Measurements from ENCODE around the gene CPED1. TPM values are rescaled to one million over a fixed set of nuclear protein-coding genes. Genes with fewer than 3 reads are reported as not detected.

CPED1 gene
- total RNA-seq, result 1 to 10 TPM in 1 of 5 donors, under 1 TPM in 2, not detected in 2; 0.73 to 1.4 (median 0.96) TPM
- 0.26 TPM for total RNA-seq (2013)
- total RNA-seq, result 0 to 0.82 (median 0.18) reads per million in 29 experiments

DNA sequence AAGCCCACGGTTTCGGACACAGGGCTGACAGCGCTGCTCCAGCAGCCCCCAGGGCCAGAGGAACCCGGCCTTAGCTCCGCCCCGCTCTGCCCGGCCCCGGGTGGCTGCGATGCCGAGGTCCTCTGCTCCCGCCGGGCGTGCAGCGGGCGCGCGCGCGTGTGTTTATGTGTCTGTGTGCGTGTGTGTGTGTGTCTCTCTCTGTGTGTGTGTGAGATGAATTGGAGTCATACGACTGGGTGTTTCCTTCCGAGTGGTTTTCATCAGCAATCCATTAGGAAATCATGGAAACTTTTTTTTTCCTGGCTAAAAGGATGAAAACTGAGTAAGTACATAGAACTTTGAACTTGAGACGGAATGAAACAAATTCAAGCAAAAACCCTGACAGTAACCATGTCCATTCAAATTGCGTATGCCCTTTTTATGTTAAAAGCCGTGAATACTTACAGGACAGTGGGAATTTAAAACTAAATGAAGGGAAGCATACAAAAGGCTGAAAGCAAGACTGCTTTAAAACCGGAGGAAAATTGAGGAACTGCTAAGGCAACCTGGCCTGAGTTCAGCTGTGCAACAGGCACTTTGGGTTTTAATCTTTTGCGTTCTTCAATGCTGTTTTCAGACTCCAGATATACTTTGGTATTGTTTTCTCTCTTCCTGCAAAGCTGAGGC is at the start of gene CPED1:
CPED1 (plus strand) TSS at position 121 of the 666 bp plus-strand sequence. CDS start 911 bp downstream, outside the sequence.
- no peaks in the 10 kb centered on the region for H3K36me3 ChIP-seq (ENCODE audit: control insufficient read depth in 2 of 2, extremely low read depth in 1 of 2, insufficient read depth in 1 of 2, low read length in 1 of 2)
- CTCF ChIA-PET, result interaction anchor here (0.5 to 2.6 kb wide), 13 partner anchors 9 to 119 kb away, joined by 3 to 14 read pairs (median 4); no protein-coding TSS in a partner anchor
- H3K4me1 ChIP-seq (ENCODE audit: control insufficient read depth in 1 of 2, extremely low read depth in 1 of 2, insufficient read depth in 2 of 2, low read length in 2 of 2), result peaks cover 9 to 15% of the 10 kb centered on the region in 2 experiments
- Mint-ChIP-seq H3K9me3 (no peaks in the 10 kb centered on the region), H3K36me3 (no peaks in the 10 kb centered on the region), H3K27ac (no peak within 1 kb of the TSS), H3K4me3 (peak within 1 kb of the TSS; percentile 43 to 74 (median 60)), H3K4me1 (peaks cover 18 to 21% (median 21%) of the 10 kb centered on the region in 3 donors), H3K27me3 (peaks cover 45 to 55% of the 10 kb centered on the region in 2 donors)
- ATAC-seq (replicated peaks in 1 of 4), result peak; percentile 32 to 50 (median 43)
- H3K4me3 ChIP-seq (ENCODE audit: control insufficient read depth in 1 of 2, extremely low read depth in 1 of 2, low read length in 1 of 2), result peak within 1 kb of the TSS in 1 of 2 donors; percentile 28
- H3K9me3 ChIP-seq, result no peaks in the 10 kb centered on the region
- H3K27me3 ChIP-seq (replicated peaks in 1 of 2; ENCODE audit: control insufficient read depth in 2 of 2, extremely low read depth in 1 of 2, insufficient read depth in 2 of 2, low read length in 1 of 2), result peaks cover 0 to 24% of the 10 kb centered on the region in 2 experiments
- peak in 17 of 35 experiments; percentile 0 to 42 (median 15) for DNase-seq
- POLR2A ChIA-PET, result interaction anchor here in 1 of 2 donors (0.6 kb wide), 1 partner anchor 8 kb away, joined by 3 read pairs; no protein-coding TSS in a partner anchor
- WGBS (ENCODE audit: insufficient coverage), result 1% methylated on average over 25 of the region's 27 CpGs
- no peak within 1 kb of the TSS for H3K27ac ChIP-seq (ENCODE audit: low read length)

DNA sequence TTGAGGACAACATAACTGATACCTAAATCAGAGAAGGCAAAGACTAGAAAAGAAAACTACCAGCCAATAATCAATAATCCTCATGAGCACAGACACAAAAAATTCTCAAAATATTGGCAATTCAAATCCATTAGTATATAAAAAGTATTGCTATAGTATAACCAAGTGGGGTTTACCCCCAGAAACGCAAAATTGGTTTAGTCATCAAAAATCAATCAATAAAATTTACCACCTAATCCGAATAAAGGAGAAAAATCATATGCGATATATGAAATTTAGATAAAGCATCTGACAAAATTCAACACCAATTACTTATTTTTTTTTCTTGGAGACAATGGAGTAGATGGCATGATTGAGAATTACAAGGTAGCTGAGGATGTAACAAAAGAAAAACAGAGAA is 49.2 kb upstream of the CPED1 start:
- no peaks in the 10 kb centered on the region for H3K27me3 ChIP-seq (replicated peaks in 1 of 2; ENCODE audit: control insufficient read depth in 2 of 2, extremely low read depth in 1 of 2, insufficient read depth in 2 of 2, low read length in 1 of 2)
- CTCF ChIA-PET, result interaction anchor here in 1 of 2 donors (0.6 kb wide), 1 partner anchor 55 kb away, joined by 3 read pairs; no protein-coding TSS in a partner anchor
- no peak overlapping the region for H3K27ac ChIP-seq (ENCODE audit: low read length)
- no peaks in the 10 kb centered on the region for H3K4me1 Mint-ChIP-seq
- H3K27me3 Mint-ChIP-seq, result peaks cover 0 to 9% of the 10 kb centered on the region in 2 donors
- WGBS (ENCODE audit: insufficient coverage), result no CpG with 5 or more reads among the region's 3 CpGs
- H3K9me3 Mint-ChIP-seq, result no peaks in the 10 kb centered on the region
- H3K4me1 ChIP-seq (ENCODE audit: control insufficient read depth in 1 of 2, extremely low read depth in 1 of 2, insufficient read depth in 2 of 2, low read length in 2 of 2), result no peaks in the 10 kb centered on the region
- no peaks in the 10 kb centered on the region for H3K36me3 Mint-ChIP-seq
- no peak for DNase-seq
- H3K4me3 ChIP-seq (ENCODE audit: control insufficient read depth in 1 of 2, extremely low read depth in 1 of 2, low read length in 1 of 2), result no peak overlapping the region
- H3K4me3 Mint-ChIP-seq, result no peak overlapping the region
- no peaks in the 10 kb centered on the region for H3K9me3 ChIP-seq
- no peak overlapping the region for H3K27ac Mint-ChIP-seq
- ATAC-seq (replicated peaks in 1 of 4), result no peak
- no peaks in the 10 kb centered on the region for H3K36me3 ChIP-seq (ENCODE audit: control insufficient read depth in 2 of 2, extremely low read depth in 1 of 2, insufficient read depth in 1 of 2, low read length in 1 of 2)
- POLR2A ChIA-PET, result interaction anchor here (0.6 to 1.0 kb wide), 2 partner anchors 11 to 678 kb away, joined by 6 to 8 read pairs; partner anchors contain the start of gene ING3 (in 1 of the 2)

DNA sequence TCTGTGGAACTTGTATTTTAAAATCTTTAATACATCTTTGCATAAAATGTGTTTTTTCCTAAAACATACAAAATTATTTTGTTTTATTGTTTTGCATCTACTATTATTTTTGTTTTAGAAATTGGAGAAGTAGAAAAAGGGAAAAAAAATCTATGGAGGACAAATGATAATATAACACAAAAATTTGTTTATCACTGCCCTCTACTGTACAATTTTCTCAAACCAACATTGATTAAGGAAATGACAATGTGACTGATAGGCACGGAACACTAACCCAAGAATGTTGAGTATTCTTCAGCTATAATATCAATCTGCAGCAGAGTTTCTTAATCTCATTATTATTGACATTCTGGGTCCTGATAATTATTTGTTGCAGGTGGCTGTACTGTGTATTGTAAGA is 47.4 kb upstream of the CPED1 start:
- Mint-ChIP-seq H3K9me3 (no peaks in the 10 kb centered on the region), H3K27ac (no peak overlapping the region), H3K36me3 (no peaks in the 10 kb centered on the region), H3K27me3 (peaks cover 0 to under 1% of the 10 kb centered on the region in 2 donors), H3K4me3 (no peak overlapping the region), H3K4me1 (no peaks in the 10 kb centered on the region)
- Histone ChIP-seq H3K9me3 (no peaks in the 10 kb centered on the region), H3K27ac (ENCODE audit: low read length) (no peak overlapping the region), H3K4me1 (ENCODE audit: control insufficient read depth in 1 of 2, extremely low read depth in 1 of 2, insufficient read depth in 2 of 2, low read length in 2 of 2) (no peaks in the 10 kb centered on the region), H3K36me3 (ENCODE audit: control insufficient read depth in 2 of 2, extremely low read depth in 1 of 2, insufficient read depth in 1 of 2, low read length in 1 of 2) (no peaks in the 10 kb centered on the region), H3K4me3 (ENCODE audit: control insufficient read depth in 1 of 2, extremely low read depth in 1 of 2, low read length in 1 of 2) (no peak overlapping the region), H3K27me3 (replicated peaks in 1 of 2; ENCODE audit: control insufficient read depth in 2 of 2, extremely low read depth in 1 of 2, insufficient read depth in 2 of 2, low read length in 1 of 2) (no peaks in the 10 kb centered on the region)
- DNase-seq, result peak in 1 of 35 experiments; percentile 28
- ChIA-PET POLR2A (no interaction called here), CTCF (no interaction called here)
- ATAC-seq (replicated peaks in 1 of 4), result peak in 1 of 4 experiments; percentile 47
- no CpG with 5 or more reads among the region's 1 CpG for WGBS (ENCODE audit: insufficient coverage)

DNA sequence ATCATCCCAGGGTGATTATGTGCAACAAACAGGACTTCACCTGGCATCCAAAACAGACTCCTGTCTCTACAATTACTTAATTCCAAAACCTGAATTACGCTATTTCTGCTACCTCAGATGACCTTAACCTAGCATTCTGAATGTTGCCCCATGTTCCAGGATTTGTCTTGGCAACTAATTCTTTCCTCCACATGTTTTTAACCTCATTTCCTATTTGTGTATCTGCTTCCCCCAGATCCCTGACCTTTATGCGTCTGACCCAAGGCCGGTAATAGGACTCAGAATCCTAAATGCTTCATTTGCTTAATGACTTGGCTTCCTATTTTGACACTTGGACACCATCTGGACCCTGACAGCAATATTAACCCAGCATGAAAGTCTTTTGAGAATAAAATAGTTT is 46.7 kb upstream of the CPED1 start:
- 65% methylated on average over 3 of the region's 3 CpGs for WGBS (ENCODE audit: insufficient coverage)
- ATAC-seq (replicated peaks in 1 of 4) (no peak), DNase-seq (no peak)
- no peak overlapping the region for H3K4me3 Mint-ChIP-seq
- Histone ChIP-seq H3K4me1 (ENCODE audit: control insufficient read depth in 1 of 2, extremely low read depth in 1 of 2, insufficient read depth in 2 of 2, low read length in 2 of 2) (no peaks in the 10 kb centered on the region), H3K9me3 (no peaks in the 10 kb centered on the region), H3K36me3 (ENCODE audit: control insufficient read depth in 2 of 2, extremely low read depth in 1 of 2, insufficient read depth in 1 of 2, low read length in 1 of 2) (no peaks in the 10 kb centered on the region), H3K27me3 (replicated peaks in 1 of 2; ENCODE audit: control insufficient read depth in 2 of 2, extremely low read depth in 1 of 2, insufficient read depth in 2 of 2, low read length in 1 of 2) (no peaks in the 10 kb centered on the region), H3K27ac (ENCODE audit: low read length) (no peak overlapping the region), H3K4me3 (ENCODE audit: control insufficient read depth in 1 of 2, extremely low read depth in 1 of 2, low read length in 1 of 2) (no peak overlapping the region)
- ChIA-PET CTCF (no interaction called here), POLR2A (no interaction called here)
- no peaks in the 10 kb centered on the region for H3K9me3 Mint-ChIP-seq
- H3K27ac Mint-ChIP-seq, result no peak overlapping the region
- peaks cover 3 to 7% of the 10 kb centered on the region in 2 donors for H3K27me3 Mint-ChIP-seq
- H3K4me1 Mint-ChIP-seq, result no peaks in the 10 kb centered on the region
- H3K36me3 Mint-ChIP-seq, result no peaks in the 10 kb centered on the region

DNA sequence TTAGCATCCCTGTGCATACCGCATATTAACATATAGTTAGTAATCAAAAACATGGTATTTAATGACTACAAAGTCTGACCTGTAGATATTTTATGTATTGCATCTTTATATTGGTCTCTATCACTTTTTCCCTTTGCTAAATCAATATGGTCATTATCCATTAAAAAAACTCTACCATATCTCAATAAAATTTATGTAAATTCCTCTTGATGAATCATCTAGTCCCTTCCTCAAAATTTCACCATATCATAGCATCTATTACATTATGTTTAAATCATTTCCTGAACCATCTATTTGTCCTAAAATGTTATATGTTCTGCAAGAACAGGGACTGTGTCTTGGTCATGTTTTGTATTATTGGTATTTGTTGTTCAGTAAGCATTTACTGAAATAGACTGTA is 45.6 kb upstream of the CPED1 start:
- Histone ChIP-seq H3K36me3 (ENCODE audit: control insufficient read depth in 2 of 2, extremely low read depth in 1 of 2, insufficient read depth in 1 of 2, low read length in 1 of 2) (no peaks in the 10 kb centered on the region), H3K4me3 (ENCODE audit: control insufficient read depth in 1 of 2, extremely low read depth in 1 of 2, low read length in 1 of 2) (no peak overlapping the region), H3K4me1 (ENCODE audit: control insufficient read depth in 1 of 2, extremely low read depth in 1 of 2, insufficient read depth in 2 of 2, low read length in 2 of 2) (no peaks in the 10 kb centered on the region), H3K27ac (ENCODE audit: low read length) (no peak overlapping the region), H3K9me3 (no peaks in the 10 kb centered on the region), H3K27me3 (replicated peaks in 1 of 2; ENCODE audit: control insufficient read depth in 2 of 2, extremely low read depth in 1 of 2, insufficient read depth in 2 of 2, low read length in 1 of 2) (no peaks in the 10 kb centered on the region)
- no CpG with 5 or more reads among the region's 1 CpG for WGBS (ENCODE audit: insufficient coverage)
- Mint-ChIP-seq H3K27ac (no peak overlapping the region), H3K36me3 (no peaks in the 10 kb centered on the region), H3K27me3 (peaks cover 10 to 12% of the 10 kb centered on the region in 2 donors), H3K4me3 (no peak overlapping the region), H3K4me1 (no peaks in the 10 kb centered on the region), H3K9me3 (no peaks in the 10 kb centered on the region)
- no peak for ATAC-seq (replicated peaks in 1 of 4)
- DNase-seq, result no peak
- POLR2A ChIA-PET, result interaction anchor here in 1 of 2 donors (0.6 kb wide), 1 partner anchor 9 kb away, joined by 3 read pairs; no protein-coding TSS in a partner anchor
- CTCF ChIA-PET, result interaction anchor here in 1 of 2 donors (1.0 kb wide), 2 partner anchors 44 to 136 kb away, joined by 3 to 4 read pairs; no protein-coding TSS in a partner anchor

DNA sequence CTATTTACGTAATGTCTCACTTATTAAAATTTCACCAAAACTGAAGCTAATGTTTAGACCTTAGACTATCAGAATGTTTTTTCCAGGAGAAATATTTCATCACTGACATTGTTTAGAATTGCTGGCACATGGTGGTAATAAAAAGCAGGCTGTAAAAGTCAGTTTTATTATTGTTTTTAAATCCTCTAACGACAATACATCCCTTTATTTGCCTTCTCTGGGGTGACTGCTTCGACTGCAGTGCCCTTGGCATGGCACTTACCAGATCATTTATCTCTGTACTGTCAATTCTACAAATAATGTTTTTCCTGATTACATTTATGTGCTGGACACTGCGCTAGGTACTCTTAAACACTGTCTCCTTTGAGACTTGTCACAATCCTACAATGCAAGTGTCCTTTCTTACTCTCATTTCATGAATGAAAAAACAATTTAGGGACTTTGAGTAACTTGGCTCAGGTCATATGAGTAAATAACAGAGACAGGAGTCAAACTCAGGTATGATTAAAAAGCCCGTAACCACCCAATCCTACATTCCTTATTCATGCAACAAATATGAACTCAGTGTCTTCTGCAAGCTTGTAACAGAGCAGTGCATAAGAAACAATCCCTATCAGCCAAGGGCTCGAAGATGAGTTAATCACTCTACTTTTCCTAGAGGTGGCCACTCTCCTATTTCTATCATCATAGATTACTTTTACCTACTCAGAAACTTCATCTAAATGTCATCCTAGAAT is 43.5 kb upstream of the CPED1 start:
- H3K4me3 ChIP-seq (ENCODE audit: control insufficient read depth in 1 of 2, extremely low read depth in 1 of 2, low read length in 1 of 2), result no peak overlapping the region
- no peaks in the 10 kb centered on the region for H3K36me3 ChIP-seq (ENCODE audit: control insufficient read depth in 2 of 2, extremely low read depth in 1 of 2, insufficient read depth in 1 of 2, low read length in 1 of 2)
- no peak for DNase-seq
- ChIA-PET CTCF (no interaction called here), POLR2A (no interaction called here)
- Mint-ChIP-seq H3K27me3 (peaks cover 12 to 14% of the 10 kb centered on the region in 2 donors), H3K9me3 (no peaks in the 10 kb centered on the region), H3K36me3 (no peaks in the 10 kb centered on the region), H3K27ac (no peak overlapping the region), H3K4me1 (peaks cover 7 to 10% (median 8%) of the 10 kb centered on the region in 3 donors), H3K4me3 (no peak overlapping the region)
- no peak overlapping the region for H3K27ac ChIP-seq (ENCODE audit: low read length)
- no peaks in the 10 kb centered on the region for H3K9me3 ChIP-seq
- H3K27me3 ChIP-seq (replicated peaks in 1 of 2; ENCODE audit: control insufficient read depth in 2 of 2, extremely low read depth in 1 of 2, insufficient read depth in 2 of 2, low read length in 1 of 2), result no peaks in the 10 kb centered on the region
- WGBS (ENCODE audit: insufficient coverage), result 73% methylated on average over 3 of the region's 6 CpGs
- H3K4me1 ChIP-seq (ENCODE audit: control insufficient read depth in 1 of 2, extremely low read depth in 1 of 2, insufficient read depth in 2 of 2, low read length in 2 of 2), result no peaks in the 10 kb centered on the region
- ATAC-seq (replicated peaks in 1 of 4), result no peak
